ENCODE results near the gene GPR50. TPM values are rescaled to one million over a fixed set of nuclear protein-coding genes. Genes with fewer than 3 reads are reported as not detected.

GPR50 gene
- total and polyA plus RNA-seq, 4 donors: not detected

DNA sequence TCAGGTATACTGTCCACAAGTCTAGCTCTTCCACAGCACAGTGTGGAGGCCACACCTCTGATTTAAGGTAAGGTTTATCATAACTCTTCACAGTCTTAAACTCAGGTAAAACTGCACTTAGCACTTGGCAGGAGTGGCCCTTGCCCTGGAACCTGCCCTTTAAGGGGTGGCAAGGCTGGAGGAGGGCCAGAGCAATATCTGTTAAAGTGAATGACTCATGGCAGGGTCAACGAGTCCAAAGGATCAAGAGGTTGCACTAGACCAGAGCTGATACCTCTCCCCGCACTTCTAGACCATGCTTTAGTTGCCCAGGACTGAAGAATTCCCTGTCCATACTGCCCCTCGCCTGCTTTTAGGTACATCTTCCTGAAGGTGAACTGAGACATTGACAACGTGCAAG lies 14.7 kb upstream of the GPR50 start:
- H3K4me1 ChIP-seq (ENCODE audit: control insufficient read depth in 4 of 4, insufficient read depth in 4 of 4, low read length in 3 of 4): no peaks in the 10 kb centered on the region
- WGBS: 71% methylated on average over 4 of the region's 4 CpGs
- no peak for DNase-seq (ENCODE audit: low spot score)
- no peak overlapping the region for H3K4me3 ChIP-seq (ENCODE audit: low read depth in 1 of 3, low read length in 3 of 3)
- no peak overlapping the region for H3K9ac ChIP-seq (ENCODE audit: low read depth in 1 of 2, low read length in 2 of 2)
- no peak overlapping the region for H3K27ac ChIP-seq (ENCODE audit: low read depth in 1 of 2, low read length in 2 of 2)
- TF ChIP-seq FOXA2 (IDR thresholded peaks at IDR 0.05): no peak
- TF ChIP-seq, protein P1, sequence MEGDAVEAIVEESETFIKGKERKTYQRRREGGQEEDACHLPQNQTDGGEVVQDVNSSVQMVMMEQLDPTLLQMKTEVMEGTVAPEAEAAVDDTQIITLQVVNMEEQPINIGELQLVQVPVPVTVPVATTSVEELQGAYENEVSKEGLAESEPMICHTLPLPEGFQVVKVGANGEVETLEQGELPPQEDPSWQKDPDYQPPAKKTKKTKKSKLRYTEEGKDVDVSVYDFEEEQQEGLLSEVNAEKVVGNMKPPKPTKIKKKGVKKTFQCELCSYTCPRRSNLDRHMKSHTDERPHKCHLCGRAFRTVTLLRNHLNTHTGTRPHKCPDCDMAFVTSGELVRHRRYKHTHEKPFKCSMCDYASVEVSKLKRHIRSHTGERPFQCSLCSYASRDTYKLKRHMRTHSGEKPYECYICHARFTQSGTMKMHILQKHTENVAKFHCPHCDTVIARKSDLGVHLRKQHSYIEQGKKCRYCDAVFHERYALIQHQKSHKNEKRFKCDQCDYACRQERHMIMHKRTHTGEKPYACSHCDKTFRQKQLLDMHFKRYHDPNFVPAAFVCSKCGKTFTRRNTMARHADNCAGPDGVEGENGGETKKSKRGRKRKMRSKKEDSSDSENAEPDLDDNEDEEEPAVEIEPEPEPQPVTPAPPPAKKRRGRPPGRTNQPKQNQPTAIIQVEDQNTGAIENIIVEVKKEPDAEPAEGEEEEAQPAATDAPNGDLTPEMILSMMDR (IDR thresholded peaks at IDR 0.05; ENCODE audit: low read depth, low read length, missing input control): no peak
- no peak for TF ChIP-seq HNF4A (conservative IDR thresholded peaks at IDR 0.05)
- TF ChIP-seq, protein P2, sequence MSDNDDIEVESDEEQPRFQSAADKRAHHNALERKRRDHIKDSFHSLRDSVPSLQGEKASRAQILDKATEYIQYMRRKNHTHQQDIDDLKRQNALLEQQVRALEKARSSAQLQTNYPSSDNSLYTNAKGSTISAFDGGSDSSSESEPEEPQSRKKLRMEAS (IDR thresholded peaks at IDR 0.05): no peak
- no peak for TF ChIP-seq GABPA (IDR thresholded peaks at IDR 0.05 in 1 of 2, conservative IDR thresholded peaks at IDR 0.05 in 1 of 2)
- TF ChIP-seq RXRA (IDR thresholded peaks at IDR 0.05): no peak
- TF ChIP-seq TAF1 (conservative IDR thresholded peaks at IDR 0.05): no peak
- TF ChIP-seq SP1 (IDR thresholded peaks at IDR 0.05): no peak
- TF ChIP-seq NR2F2 (IDR thresholded peaks at IDR 0.05): no peak
- no peak for TF ChIP-seq RAD21 (IDR thresholded peaks at IDR 0.05)
- no peak for TF ChIP-seq FOXA1 (IDR thresholded peaks at IDR 0.05)
- TF ChIP-seq HNF4G (IDR thresholded peaks at IDR 0.05): no peak
- no peak for TF ChIP-seq EGR1 (IDR thresholded peaks at IDR 0.05; ENCODE audit: low read depth in 2 of 2)
- TF ChIP-seq YY1 (IDR thresholded peaks at IDR 0.05): no peak
- no peak for TF ChIP-seq JUND (IDR thresholded peaks at IDR 0.05)
- TF ChIP-seq, protein P3, sequence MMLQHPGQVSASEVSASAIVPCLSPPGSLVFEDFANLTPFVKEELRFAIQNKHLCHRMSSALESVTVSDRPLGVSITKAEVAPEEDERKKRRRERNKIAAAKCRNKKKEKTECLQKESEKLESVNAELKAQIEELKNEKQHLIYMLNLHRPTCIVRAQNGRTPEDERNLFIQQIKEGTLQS (IDR thresholded peaks at IDR 0.05): no peak
- TF ChIP-seq, protein P4, sequence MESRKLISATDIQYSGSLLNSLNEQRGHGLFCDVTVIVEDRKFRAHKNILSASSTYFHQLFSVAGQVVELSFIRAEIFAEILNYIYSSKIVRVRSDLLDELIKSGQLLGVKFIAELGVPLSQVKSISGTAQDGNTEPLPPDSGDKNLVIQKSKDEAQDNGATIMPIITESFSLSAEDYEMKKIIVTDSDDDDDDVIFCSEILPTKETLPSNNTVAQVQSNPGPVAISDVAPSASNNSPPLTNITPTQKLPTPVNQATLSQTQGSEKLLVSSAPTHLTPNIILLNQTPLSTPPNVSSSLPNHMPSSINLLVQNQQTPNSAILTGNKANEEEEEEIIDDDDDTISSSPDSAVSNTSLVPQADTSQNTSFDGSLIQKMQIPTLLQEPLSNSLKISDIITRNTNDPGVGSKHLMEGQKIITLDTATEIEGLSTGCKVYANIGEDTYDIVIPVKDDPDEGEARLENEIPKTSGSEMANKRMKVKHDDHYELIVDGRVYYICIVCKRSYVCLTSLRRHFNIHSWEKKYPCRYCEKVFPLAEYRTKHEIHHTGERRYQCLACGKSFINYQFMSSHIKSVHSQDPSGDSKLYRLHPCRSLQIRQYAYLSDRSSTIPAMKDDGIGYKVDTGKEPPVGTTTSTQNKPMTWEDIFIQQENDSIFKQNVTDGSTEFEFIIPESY (IDR thresholded peaks at IDR 0.05): no peak
- TF ChIP-seq, protein P5, sequence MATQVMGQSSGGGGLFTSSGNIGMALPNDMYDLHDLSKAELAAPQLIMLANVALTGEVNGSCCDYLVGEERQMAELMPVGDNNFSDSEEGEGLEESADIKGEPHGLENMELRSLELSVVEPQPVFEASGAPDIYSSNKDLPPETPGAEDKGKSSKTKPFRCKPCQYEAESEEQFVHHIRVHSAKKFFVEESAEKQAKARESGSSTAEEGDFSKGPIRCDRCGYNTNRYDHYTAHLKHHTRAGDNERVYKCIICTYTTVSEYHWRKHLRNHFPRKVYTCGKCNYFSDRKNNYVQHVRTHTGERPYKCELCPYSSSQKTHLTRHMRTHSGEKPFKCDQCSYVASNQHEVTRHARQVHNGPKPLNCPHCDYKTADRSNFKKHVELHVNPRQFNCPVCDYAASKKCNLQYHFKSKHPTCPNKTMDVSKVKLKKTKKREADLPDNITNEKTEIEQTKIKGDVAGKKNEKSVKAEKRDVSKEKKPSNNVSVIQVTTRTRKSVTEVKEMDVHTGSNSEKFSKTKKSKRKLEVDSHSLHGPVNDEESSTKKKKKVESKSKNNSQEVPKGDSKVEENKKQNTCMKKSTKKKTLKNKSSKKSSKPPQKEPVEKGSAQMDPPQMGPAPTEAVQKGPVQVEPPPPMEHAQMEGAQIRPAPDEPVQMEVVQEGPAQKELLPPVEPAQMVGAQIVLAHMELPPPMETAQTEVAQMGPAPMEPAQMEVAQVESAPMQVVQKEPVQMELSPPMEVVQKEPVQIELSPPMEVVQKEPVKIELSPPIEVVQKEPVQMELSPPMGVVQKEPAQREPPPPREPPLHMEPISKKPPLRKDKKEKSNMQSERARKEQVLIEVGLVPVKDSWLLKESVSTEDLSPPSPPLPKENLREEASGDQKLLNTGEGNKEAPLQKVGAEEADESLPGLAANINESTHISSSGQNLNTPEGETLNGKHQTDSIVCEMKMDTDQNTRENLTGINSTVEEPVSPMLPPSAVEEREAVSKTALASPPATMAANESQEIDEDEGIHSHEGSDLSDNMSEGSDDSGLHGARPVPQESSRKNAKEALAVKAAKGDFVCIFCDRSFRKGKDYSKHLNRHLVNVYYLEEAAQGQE (IDR thresholded peaks at IDR 0.05): no peak
- peaks cover 0 to 4% (median 1%) of the 10 kb centered on the region in 4 donors for H3K9me3 ChIP-seq (ENCODE audit: control insufficient read depth in 4 of 4, low read length in 3 of 4)
- peaks cover 0 to under 1% (median 0%) of the 10 kb centered on the region in 4 donors for H3K27me3 ChIP-seq (ENCODE audit: control insufficient read depth in 4 of 4, insufficient read depth in 4 of 4, low read length in 3 of 4)
- H3K36me3 ChIP-seq (ENCODE audit: control insufficient read depth in 4 of 4, insufficient read depth in 3 of 4, low read depth in 1 of 4, low read length in 3 of 4): no peaks in the 10 kb centered on the region
